Measurements from ENCODE around the gene TNFAIP8L3.
"Not testable (repeated sequence)": the region's sequence is repeated elsewhere in the genome, so short reads cannot be mapped to it uniquely, and the experiment has no call there.

Gene TNFAIP8L3

GRCh38 chr15:51060030-51060673 lies 34.6 kb downstream of the TNFAIP8L3 start:
- no peak for DNase-seq (ENCODE audit: low read depth)

GRCh38 chr15:51054535-51054934 lies 40.2 kb downstream of the TNFAIP8L3 start:
- no peak for DNase-seq (ENCODE audit: low read depth)

- DNase-seq (ENCODE audit: low read depth): no peak
Measured at GRCh38 chr15:51053571-51053970, 41.1 kb downstream of the TNFAIP8L3 start.

- no peak for DNase-seq (ENCODE audit: low read depth)
Measured at GRCh38 chr15:51051776-51052175, 42.9 kb downstream of the TNFAIP8L3 start.

- no peak for DNase-seq (ENCODE audit: low read depth)
Measured at GRCh38 chr15:51049081-51049480, 45.6 kb downstream of the TNFAIP8L3 start.

- DNase-seq (ENCODE audit: low read depth): no peak
Measured at GRCh38 chr15:51048308-51048707, 46.4 kb downstream of the TNFAIP8L3 start.

GRCh38 chr15:51046799-51047449 lies 47.8 kb downstream of the TNFAIP8L3 start:
- no peak for DNase-seq (ENCODE audit: low read depth)

GRCh38 chr15:51046016-51046415 lies 48.7 kb downstream of the TNFAIP8L3 start:
- no peak for DNase-seq (ENCODE audit: low read depth)

- DNase-seq (ENCODE audit: low read depth): no peak
Measured at GRCh38 chr15:51044037-51044727, 50.5 kb downstream of the TNFAIP8L3 start.

- no peak for DNase-seq (ENCODE audit: low read depth)
Measured at GRCh38 chr15:51038974-51039319, 55.8 kb downstream of the TNFAIP8L3 start.

GRCh38 chr15:51038162-51038973 lies 56.3 kb downstream of the TNFAIP8L3 start:
- DNase-seq (ENCODE audit: low read depth): no peak

GRCh38 chr15:51037474-51037873 lies 57.2 kb downstream of the TNFAIP8L3 start:
- not testable (repeated sequence) for DNase-seq (ENCODE audit: low read depth)

- peak; percentile 20 for DNase-seq (ENCODE audit: low read depth)
Measured at GRCh38 chr15:51030649-51031316, 63.9 kb downstream of the TNFAIP8L3 start.

- no peak for DNase-seq (ENCODE audit: low read depth)
Measured at GRCh38 chr15:51025454-51025846, 69.3 kb downstream of the TNFAIP8L3 start.

- no peak for DNase-seq (ENCODE audit: low read depth)
Measured at GRCh38 chr15:51024735-51025453, 69.8 kb downstream of the TNFAIP8L3 start.

- no peak for DNase-seq (ENCODE audit: low read depth)
Measured at GRCh38 chr15:51023499-51023898, 71.2 kb downstream of the TNFAIP8L3 start.

- DNase-seq (ENCODE audit: low read depth): no peak
Measured at GRCh38 chr15:51022206-51022605, 72.5 kb downstream of the TNFAIP8L3 start.

- no peak for DNase-seq (ENCODE audit: low read depth)
Measured at GRCh38 chr15:51016615-51017014, 78.1 kb downstream of the TNFAIP8L3 start.

- no peak for DNase-seq (ENCODE audit: low read depth)
Measured at GRCh38 chr15:51011212-51011611, 83.5 kb downstream of the TNFAIP8L3 start.

- no peak for DNase-seq (ENCODE audit: low read depth)
Measured at GRCh38 chr15:51007131-51007666, 87.5 kb downstream of the TNFAIP8L3 start.

Measured in HS-5 (cell line).